Measurements from ENCODE around the gene SLC7A14. TPM values are rescaled to one million over a fixed set of nuclear protein-coding genes. Genes with fewer than 3 reads are reported as not detected.

Gene SLC7A14
- total and polyA plus RNA-seq, 2 of the 13 experiments (the other 11 are each of a cell fraction or from before 2014, with no cell fraction given), result not detected

DNA sequence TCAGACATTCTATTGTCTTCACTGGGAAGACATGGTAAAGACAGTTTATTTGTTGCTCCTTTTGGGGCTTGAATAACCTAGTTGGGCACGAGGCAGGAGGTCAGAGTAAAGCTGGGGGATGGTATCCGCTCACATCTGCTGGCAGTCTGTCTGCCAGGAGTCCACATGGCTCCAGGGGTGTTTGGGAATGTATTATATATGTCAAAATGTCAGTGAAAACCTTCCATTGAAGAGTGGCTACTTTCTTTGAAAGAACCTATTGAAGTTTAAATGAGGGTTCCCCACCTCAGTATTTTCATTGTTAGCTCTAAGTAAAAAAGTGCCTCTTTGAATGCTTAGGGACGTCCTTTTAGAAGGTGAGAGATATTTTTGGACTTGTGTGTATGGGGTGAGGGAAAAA is 98.8 kb downstream of the SLC7A14 start:
- intact Hi-C loops (cut with micrococcal nuclease; ENCODE audit: unreplicated experiment) (no loop called here), in situ Hi-C loops (cut with HindIII; ENCODE audit: extremely low pct_ligation_motif_present, low pct_unique_long_range_greater_than_20kb) (no loop called here)
- ATAC-seq (no peak), DNase-seq (ENCODE audit: low spot score) (no peak), FAIRE-seq (no peak)
- TF ChIP-seq ZNF547 (CRISPR knock-in tag; IDR thresholded peaks at IDR 0.05), result no peak
- TF ChIP-seq PCBP1 (IDR thresholded peaks at IDR 0.05; ENCODE audit: borderline replicate concordance, low read depth, low read length), result no peak
- TF ChIP-seq JARID2 (CRISPR knock-in tag; IDR thresholded peaks at IDR 0.05; ENCODE audit: insufficient replicate concordance), result no peak
- TF ChIP-seq SUZ12 (IDR thresholded peaks at IDR 0.05; ENCODE audit: low read depth, low read length), result no peak
- no peak for TF ChIP-seq DR1 (CRISPR knock-in tag; IDR thresholded peaks at IDR 0.05)
- TF ChIP-seq MTA3 (CRISPR knock-in tag; IDR thresholded peaks at IDR 0.05), result no peak
- TF ChIP-seq SP2 (CRISPR knock-in tag; IDR thresholded peaks at IDR 0.05), result no peak
- TF ChIP-seq ZNF788 (CRISPR knock-in tag; IDR thresholded peaks at IDR 0.05; ENCODE audit: borderline replicate concordance), result no peak
- no peak for TF ChIP-seq NAIF1 (CRISPR knock-in tag; IDR thresholded peaks at IDR 0.05; ENCODE audit: borderline replicate concordance)
- no peak for TF ChIP-seq ZFP90 (CRISPR knock-in tag; IDR thresholded peaks at IDR 0.05; ENCODE audit: borderline replicate concordance)
- TF ChIP-seq ZNF329 (CRISPR knock-in tag; IDR thresholded peaks at IDR 0.05; ENCODE audit: low read depth), result no peak
- TF ChIP-seq, protein P1, sequence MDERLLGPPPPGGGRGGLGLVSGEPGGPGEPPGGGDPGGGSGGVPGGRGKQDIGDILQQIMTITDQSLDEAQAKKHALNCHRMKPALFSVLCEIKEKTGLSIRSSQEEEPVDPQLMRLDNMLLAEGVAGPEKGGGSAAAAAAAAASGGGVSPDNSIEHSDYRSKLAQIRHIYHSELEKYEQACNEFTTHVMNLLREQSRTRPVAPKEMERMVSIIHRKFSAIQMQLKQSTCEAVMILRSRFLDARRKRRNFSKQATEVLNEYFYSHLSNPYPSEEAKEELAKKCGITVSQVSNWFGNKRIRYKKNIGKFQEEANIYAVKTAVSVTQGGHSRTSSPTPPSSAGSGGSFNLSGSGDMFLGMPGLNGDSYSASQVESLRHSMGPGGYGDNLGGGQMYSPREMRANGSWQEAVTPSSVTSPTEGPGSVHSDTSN (CRISPR knock-in tag; IDR thresholded peaks at IDR 0.05), result no peak
- H3K9me3 ChIP-seq (ENCODE audit: low read length), result no peaks in the 10 kb centered on the region
- POLR2A ChIA-PET, result no interaction called here
- no peaks in the 10 kb centered on the region for H4K20me1 ChIP-seq (ENCODE audit: insufficient read depth, low read length)
- peaks cover 55% of the 10 kb centered on the region for H3K4me1 ChIP-seq (ENCODE audit: insufficient read depth, low read length)
- H2AFZ ChIP-seq (ENCODE audit: low read length), result no peak overlapping the region
- no peak overlapping the region for H3K9ac ChIP-seq (ENCODE audit: insufficient read depth, low read depth, low read length)
- H3K36me3 ChIP-seq (replicated peaks in 1 of 2; ENCODE audit: control insufficient read depth in 1 of 2, insufficient read depth in 2 of 2, low read length in 2 of 2), result no peaks in the 10 kb centered on the region
- H3K27me3 ChIP-seq (ENCODE audit: control insufficient read depth in 1 of 2, insufficient read depth in 2 of 2, low read length in 2 of 2), result peaks cover 0 to 17% of the 10 kb centered on the region in 2 experiments; a peak in 3 of 5 replicates
- H3K27ac ChIP-seq (ENCODE audit: extremely low read length, insufficient read depth, low read length), result no peak overlapping the region
- H3K79me2 ChIP-seq (ENCODE audit: insufficient read depth, low read length), result no peaks in the 10 kb centered on the region
- H3K4me2 ChIP-seq (ENCODE audit: low read depth, low read length), result no peak overlapping the region
- 39% methylated on average over 3 of the region's 3 CpGs for WGBS (ENCODE audit: low lambda C conversion rate)
- H3K4me3 ChIP-seq (replicated peaks in 1 of 3; ENCODE audit: insufficient read depth in 1 of 3, low read depth in 2 of 3, low read length in 3 of 3), result no peak overlapping the region
- BruUV-seq (replicated peaks), result no TSS peak
- CTCF ChIA-PET (ENCODE audit: low intra/inter-chr PET ratio, low total read pairs), result no interaction called here
